IPS-NIHi11 (cell line): ENCODE results near the gene MTRR.

Source experiments
- DNase-seq: peaks from one replicate; pipeline ENCODE4 v3.0.0; 2012; ENCODE audit warnings: mixed read lengths, low spot score

Gene MTRR

DNA sequence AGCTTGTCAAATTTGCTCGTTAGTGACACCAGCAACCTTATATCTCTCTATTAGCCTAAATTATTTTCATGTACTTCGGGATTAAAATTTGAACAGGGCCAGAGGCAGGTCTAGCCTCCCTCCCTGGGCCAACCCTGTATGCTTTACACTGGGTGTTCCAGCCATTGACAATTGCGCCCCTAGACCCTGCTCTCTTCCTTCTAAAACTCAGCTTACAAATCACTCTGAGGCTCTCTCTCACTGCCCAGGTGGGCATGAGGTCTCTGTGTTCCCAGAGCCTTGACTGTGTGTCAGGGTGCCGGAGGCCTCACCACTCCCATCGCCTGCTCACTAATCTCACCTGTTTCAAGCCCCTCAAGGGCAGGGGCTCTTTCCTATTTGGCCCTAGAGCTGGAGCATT is 11.6 kb upstream of the MTRR start:
- DNase-seq = no peak

DNA sequence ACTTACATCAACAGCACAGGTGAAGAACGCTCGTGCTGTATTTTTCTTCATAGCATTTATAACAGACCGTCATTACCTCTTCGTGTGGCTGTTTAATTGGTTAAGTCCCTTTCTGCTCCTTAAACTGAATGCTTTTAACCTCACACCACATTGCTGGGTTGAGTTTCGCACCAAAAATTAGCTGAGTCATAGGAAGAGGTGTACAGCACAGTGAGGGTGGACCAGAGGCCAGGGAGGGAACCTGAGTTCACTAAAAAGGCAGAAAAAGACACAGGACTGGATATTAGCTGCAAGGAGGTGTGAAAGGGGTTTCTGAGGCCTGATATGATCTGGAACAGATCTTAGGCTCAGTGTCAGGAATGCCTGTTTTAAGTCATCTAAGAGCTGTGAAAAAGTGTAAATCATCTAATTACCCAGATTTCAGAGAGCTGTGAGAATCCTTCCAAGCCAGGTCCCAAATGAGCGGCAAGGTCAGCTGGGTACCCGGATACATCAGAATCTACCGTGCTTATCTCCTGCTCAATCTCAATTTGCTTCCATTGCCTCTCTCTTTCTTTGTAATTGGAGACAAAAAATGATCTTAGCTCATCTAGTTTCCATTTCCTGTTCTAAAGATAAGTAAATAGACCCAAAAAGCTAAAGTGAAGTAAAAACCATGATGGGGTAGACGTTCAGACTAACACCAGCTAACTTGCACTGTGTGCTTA is 10.9 kb upstream of the MTRR start:
- DNase-seq = no peak

DNA sequence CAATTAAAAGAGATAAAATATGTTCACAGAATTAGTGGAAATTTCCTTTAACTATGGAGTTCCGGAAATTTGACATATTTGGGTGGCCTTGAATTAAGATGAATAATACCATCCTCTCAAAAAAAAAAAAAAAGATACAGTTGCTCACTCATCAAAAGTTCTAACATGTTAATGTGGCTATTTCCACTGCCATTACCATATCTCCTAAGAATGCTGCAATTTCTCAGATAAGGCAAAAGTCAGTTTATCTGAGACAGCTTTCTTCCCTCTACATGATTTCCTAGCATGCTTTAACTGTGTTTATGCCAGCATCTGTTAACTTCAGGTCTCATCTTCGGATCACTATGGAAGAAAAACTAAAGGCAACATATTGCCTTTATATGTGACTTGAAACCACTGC is 2.8 kb upstream of the MTRR start:
- no peak for DNase-seq

DNA sequence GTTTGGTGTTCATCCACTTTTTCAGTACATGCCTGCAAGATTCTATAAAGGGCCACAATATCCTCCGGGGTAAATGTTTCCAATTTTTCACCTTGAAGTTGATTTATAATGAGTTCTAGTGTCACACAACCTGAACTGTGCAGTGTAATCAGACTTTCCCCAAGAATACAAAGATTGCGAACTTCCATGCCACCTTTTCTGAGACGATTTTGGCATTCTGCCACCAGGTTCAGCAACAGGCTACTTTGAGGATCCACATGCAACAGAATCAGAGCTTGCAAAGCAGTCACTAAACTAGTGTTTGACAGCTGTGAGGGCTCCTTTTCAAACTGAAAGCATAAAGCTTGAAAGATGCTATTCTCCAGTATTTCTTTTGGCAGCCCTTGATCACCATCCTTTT is 1.7 kb upstream of the MTRR start:
- no peak for DNase-seq

DNA sequence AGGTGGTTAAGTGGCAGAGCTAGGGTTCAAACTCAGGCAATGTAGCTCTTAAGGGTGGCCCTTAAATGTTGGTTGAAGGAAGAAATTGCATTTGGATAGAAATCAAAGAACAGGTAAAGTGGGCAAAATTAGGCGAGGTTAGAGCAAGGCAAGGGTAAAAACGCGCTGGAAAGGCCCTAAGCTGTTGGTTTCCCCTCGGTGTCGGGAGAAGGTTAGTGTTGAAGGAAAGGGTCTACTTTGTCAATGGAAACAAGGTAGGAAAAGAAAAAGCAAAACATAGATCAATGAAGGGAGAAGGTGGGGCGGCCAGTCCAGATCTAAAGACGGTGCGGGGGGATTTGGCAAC is 548 bp upstream of the MTRR start:
- DNase-seq = no peak

DNA sequence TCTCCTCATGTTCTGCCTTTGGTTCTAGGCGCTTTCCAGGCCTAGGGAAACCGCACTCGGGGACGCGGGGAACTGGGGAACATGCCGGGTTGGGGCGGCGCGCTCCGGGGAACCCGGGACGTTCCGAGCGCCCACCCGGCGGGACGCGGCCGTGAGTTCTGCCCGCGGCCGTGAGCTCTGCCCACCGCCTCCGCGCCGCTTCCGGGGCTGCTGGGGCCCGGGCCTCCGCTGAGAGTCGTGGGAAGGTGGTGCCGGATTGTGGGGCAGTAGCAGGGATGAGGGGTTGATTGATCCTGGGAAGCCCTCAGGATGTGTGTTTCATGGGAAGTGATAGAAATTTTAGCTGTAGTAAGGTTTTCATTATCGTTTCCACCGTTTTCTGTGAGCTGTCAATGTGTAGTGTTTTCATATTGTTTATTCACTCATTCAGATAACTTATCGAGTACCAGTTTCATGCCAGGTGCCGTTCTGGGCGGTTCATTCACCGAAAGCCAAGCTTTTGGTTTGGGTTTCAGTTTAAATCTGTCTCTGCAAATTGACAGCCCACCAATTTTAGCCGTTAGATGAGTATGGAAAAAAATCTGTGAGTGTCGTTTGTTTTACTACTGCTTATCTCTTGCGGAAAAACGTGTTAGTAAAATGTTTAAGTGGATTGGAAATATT is 657 bp downstream of the MTRR start:
- peak; percentile 19 for DNase-seq

DNA sequence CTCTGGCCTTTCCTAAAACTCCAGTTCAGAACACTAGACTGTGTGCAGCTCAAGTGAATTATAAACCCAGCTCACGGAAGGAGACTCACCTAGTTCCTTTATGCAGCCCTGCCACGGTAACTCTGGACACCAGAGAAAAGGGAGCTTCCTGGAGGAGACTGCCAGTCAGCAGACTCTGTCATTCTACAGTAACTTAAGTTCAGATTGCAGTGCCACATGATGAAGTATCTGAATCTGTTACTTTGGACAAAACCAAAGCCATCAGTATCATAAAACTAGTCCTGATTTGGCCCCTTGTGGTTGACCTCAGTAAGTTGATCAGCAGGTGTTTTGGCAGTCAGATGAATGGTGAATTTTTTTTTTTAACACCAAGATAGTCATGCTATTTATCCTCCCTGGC is 2.7 kb downstream of the MTRR start:
- DNase-seq = no peak

DNA sequence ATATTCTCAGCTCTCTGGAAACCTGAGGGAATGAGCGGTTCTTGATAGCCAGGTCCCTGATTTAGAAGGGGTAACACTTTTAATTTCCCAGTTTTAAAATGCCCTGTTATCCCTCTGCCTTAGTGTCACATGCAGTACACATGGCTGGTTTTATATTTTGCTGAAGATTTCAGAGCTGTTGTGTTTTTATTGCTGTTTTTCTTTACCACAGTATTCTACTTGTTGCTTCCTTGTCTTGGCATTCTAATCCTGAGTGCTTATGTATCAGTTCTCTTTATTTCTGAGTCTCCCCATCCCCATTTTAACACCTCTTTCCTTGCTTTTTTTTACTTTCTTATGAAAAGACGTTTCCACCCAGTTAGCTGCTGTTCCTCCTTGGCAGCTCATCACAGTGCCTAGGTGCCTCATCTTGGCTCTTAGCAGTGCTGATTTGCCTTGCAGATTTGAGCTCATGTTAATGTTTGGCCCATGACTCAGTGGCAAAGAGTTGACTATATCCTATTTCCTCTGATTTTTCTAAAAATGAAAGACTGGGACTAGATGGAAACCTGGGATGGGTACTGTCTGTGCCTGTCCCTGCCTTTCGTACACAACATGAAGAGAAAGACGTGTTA is 3.7 kb downstream of the MTRR start:
- DNase-seq = no peak

DNA sequence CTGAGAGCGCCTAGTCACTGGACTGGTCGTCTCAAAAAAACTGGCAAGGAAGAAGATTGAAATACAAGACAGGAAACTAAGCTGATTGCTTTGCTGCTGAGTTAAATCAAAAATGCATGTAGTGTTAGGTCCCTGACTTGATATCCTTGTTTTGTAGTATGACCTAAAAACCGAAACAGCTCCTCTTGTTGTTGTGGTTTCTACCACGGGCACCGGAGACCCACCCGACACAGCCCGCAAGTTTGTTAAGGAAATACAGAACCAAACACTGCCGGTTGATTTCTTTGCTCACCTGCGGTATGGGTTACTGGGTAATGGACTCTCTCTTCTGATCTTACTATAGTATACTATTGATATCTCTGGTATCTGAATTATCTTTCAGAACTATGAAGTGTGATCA is 4.3 kb downstream of the MTRR start:
- DNase-seq = no peak

DNA sequence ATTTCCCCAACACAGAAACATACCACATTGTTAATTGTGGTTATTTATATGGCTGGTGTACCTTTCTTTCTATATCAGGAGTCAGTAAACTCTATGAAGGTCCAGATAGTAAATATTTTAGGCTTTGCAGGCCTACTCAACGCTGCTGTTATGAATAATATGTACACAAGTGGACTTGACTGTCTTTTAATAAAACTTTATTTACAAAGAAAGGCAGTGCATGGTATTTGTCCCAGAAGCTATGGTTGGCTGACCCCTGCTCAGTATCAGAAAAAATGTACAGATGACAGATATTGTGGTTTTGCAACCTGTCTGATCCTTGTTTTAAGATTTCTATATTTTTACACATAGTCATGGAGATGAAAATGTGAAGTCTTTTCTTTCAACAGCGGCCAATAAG is 5.7 kb downstream of the MTRR start:
- no peak for DNase-seq

DNA sequence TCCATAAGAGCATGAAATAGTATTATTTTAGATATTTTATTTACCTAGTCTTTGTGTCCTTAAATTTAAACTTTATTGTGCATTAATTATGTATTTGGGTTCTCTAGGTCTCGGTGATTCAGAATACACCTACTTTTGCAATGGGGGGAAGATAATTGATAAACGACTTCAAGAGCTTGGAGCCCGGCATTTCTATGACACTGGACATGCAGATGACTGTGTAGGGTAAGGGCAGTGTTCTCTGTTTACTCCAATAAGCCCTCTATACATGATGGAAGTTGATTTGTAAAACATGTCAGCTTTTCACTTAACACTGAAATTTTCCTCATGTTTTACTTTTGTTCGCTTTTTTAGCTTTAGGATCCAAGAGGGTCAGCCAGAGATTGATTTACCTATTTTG is 6.2 kb downstream of the MTRR start:
- no peak for DNase-seq

DNA sequence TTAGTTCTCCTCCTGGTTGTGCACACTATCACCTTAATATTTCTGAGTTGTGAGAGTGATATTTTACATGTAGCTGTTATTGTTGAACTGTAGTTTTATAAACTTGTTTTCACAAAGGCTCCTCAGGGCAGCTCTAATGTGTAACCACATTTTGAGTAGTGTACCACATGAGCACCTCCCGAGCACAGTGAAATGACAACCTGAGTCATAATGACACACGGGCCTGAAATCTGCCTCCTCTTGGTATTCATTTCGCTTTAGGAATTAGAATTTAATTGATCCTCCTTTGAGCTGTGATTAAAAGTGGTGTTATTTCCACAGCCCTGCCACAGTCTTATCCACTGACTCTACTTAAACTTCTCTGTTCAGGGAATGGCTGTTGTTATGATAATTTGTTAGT is 7.9 kb downstream of the MTRR start:
- no peak for DNase-seq

DNA sequence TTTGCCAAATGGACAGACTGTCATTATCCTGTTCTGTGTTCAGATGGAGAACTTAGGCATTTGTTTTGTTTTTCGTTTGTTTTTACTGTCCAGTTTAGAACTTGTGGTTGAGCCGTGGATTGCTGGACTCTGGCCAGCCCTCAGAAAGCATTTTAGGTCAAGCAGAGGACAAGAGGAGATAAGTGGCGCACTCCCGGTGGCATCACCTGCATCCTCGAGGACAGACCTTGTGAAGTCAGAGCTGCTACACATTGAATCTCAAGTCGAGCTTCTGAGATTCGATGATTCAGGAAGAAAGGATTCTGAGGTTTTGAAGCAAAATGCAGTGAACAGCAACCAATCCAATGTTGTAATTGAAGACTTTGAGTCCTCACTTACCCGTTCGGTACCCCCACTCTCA is 8.9 kb downstream of the MTRR start:
- no peak for DNase-seq

DNA sequence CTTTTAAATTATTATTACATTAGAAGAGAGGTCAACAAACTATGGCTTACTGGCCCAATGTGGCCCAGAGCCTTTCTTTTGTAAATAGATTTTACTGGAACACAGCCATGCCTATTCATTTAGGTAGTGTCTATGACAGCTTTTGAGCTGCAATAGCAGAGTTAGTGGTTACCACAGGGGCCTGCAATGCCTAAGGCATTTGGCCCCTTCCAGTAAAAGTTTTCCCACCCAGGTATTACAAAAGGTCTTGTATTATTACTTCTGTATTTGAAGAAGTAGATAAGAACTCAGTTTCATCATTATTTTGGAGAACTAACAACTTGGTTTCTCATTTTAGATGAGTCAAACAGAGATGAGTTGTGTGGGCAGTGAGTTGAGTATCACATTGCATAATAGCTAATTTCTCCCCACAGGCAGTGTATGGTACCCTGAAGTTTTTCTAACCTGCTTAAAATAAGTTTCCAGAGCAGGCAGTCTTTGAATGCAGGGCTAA is 9.5 kb downstream of the MTRR start:
- DNase-seq = no peak

DNA sequence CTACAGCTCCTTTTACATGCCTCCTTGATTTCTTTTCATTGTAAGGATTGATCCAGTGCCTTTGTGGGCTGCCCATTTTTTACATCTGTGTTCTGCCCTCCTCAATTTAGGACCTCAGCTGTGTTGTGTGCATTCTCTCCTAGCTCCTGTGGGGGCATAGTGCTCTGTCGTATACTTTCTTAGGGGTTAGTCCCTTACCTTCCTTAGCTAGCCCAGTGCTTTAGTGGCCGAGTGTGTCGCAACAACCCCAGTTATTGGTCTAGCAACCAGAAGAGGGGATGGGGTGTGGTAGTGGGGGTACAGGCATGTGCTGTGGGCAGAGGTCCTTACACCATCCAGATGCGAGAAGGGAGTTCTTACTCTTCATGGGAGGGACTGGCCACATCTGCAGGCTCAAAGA is 12.1 kb downstream of the MTRR start:
- DNase-seq = no peak

DNA sequence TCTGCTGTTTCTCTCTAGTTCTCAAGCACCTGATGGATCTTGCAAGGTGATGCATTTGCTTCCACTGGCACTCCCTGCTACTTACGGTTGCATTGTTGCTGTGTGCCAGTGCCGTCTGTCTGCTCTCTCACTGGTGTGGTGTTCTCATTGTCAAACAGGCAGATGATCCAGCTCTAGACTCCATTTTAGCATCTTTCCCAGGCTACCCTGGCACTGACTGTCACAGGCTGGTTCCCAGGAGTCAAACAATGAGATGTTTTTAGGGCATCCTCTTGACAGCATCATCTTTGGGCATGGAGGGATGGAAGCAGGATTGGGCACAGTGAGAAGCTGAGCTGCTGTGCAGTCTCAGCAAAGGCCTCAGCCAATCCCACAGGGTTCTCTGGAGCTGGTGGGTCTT is 12.9 kb downstream of the MTRR start:
- DNase-seq = no peak

DNA sequence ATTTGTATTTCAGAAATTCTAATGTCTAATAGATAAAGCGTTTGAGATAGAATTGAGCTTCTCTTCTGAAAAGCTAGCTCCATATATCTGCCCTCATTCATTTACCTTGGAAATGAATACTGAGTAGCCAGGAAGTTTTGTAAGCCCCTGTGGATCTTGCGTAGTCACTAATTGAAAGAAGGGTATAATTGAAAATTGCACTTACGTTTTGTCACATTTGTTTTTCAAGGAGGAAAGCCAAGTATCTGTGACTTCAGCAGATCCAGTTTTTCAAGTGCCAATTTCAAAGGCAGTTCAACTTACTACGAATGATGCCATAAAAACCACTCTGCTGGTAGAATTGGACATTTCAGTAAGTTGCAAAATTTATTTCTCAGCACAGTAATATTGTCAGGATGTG is 14.0 kb downstream of the MTRR start:
- no peak for DNase-seq

DNA sequence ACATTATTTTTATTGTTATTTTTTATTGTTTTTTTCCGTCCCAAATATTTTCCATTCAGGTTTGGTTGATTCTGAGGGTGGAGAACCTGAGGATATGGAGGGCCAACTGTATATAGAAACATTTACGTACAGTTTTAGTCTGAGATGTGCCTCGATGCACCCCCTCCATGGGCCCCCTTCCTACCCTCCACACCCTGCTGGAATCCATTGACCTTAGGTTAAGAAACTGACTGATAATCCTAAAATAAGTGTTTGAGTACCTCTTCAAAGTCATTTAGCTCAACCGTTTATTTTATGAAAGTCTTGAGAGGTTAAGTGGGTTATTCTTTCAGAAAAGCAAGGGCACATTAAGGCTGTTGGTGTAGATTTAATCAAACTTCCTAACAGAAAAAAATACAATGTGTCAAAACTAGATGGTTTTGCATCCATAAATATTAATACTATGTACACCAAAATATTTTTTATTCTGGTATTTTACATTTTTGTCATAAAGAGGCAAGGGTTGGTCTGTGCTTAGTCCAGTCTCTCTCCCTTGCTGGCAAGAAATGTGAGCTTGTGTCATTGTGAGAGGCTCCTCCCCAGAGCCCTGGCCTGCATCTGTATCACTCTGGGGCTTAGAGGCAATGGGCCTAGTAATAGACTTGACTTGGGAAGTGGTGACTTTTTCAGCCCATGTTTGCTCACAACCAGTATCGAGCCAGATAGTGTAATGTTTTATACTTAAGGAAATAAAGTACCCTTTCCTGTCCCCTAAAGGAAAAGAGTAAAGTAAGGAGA is 15.7 kb downstream of the MTRR start:
- no peak for DNase-seq

DNA sequence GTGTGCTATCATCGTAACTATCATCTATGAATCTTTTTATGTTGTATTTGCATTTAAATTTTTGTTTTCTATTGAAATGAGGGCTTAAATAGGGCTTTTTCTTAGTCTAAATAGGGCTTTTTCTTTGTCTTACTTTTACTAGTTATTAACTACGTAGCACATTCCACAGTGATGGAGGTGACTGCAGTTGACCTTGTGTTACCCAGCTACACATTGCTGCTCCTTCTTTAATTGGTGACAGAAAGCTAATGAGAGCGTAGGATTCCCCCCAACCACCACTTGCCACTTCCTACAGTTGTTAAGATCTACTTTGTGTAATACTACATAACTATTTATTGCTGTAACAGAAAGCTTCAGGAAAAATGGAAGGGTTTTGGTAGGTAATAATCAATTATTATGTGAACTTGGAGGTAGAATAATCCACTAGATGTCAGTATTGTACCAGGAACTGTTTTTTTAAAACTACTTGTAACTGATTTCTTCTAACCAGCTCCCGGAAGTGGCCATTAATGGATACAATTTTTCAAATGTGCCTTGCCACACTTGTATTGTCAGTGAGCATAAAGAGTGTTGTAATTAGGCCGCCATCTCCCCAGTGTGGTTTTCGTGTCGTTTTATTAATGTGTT is 18.0 kb downstream of the MTRR start:
- DNase-seq = peak; percentile 18

DNA sequence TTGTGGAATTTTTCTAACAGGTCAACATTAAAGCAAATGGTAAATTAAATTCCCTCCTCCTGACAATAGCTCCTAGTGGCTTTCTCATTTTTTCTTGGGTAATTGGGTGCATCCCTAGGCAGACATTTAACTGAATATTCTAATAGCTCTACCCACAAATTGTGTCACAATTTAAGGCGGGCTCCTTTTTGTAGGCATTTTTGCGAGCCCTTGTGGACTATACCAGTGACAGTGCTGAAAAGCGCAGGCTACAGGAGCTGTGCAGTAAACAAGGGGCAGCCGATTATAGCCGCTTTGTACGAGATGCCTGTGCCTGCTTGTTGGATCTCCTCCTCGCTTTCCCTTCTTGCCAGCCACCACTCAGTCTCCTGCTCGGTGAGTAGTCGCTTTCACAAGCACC is 20.0 kb downstream of the MTRR start:
- DNase-seq = no peak

DNA sequence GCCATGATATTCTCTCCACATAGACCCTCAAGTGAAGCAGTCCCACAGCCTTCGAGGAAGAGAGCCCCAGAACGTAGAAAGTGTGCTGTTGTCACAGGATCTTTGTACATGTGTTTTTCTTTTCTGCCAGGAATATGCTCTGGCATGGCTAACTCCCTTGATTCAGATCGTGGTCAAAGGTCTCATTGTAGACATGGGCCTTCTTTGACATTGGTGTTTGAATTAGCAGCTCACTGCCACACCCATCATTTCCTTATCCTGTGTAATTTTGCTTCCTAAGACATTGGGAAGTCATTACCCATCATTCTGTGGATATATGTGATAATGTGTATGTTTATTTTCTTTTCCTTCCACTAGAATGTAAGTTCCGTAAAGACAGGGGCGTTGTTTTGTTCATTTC is 25.5 kb downstream of the MTRR start:
- no peak for DNase-seq

DNA sequence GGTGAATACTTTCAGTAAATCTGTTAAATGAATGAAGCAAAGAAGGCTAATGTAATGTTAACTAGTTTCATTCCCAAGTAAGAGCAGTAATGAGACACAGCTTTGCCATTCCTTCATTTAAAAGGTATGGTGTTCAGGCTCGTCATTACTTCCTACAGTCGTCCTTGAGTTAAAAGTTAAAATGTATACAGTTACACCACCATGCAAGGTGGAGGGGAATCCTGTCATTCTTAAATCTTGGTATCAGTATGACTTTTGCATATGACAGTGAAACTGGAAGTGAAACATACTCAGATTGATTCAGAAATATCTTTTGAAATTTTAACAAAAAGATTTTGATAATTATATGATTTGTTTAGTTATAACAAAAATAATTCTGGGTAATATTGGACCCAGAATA is 25.9 kb downstream of the MTRR start:
- no peak for DNase-seq
